Adipocyte (in vitro differentiated cells): ENCODE results near the gene FRRS1L.

Experiments
- DNase-seq: peaks from one replicate; pipeline ENCODE4 v3.0.0-alpha.2; 2015; ENCODE audit warnings: low read depth
- H3K27me3 ChIP-seq: replicated peaks from 2 replicates; pipeline ENCODE4 v1.7.0; 2013; ENCODE audit warnings: mild to moderate bottlenecking, low read length, moderate library complexity; ENCODE audit not compliant: control insufficient read depth, insufficient read depth
- H3K36me3 ChIP-seq: 2 replicates; pipeline ENCODE4 v1.7.0; 2013; ENCODE audit warnings: low read length, mild to moderate bottlenecking, moderate library complexity; ENCODE audit not compliant: control insufficient read depth, insufficient read depth, severe bottlenecking
- H3K4me1 ChIP-seq: 2 replicates; pipeline ENCODE4 v1.7.0; 2013; ENCODE audit warnings: mild to moderate bottlenecking, low read length, moderate library complexity; ENCODE audit not compliant: control insufficient read depth, insufficient read depth
- H3K4me3 ChIP-seq: 2 replicates; pipeline ENCODE4 v1.7.0; 2013; ENCODE audit warnings: mild to moderate bottlenecking, low read length, moderate library complexity
- H3K9ac ChIP-seq: 2 replicates; pipeline ENCODE4 v1.7.0; 2013; ENCODE audit warnings: mild to moderate bottlenecking, low read length, moderate library complexity
- H3K9me3 ChIP-seq: 2 replicates; pipeline ENCODE4 v1.7.0; 2013; ENCODE audit warnings: mild to moderate bottlenecking, low read length, moderate library complexity; ENCODE audit not compliant: control insufficient read depth

FRRS1L gene

DNA sequence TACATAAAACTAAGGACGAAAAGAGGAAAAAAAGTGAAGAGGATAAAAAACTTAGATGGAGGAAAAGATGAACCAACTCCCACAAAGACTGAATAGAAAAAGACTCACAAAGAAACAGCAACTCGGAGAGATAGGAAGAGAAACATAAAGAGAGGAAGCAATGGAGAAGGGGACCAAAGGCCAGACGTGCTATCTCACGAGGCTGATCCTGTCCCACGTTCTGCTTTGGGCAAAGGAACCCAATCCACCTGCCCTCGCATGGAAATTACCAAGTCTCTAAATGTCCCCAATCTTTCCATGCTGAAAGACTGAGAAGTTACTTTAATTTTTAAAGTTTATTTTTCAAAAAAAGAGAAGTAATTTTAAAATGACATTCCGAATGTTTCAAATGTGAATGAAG is 83.9 kb downstream of the FRRS1L start:
- no peak overlapping the region for H3K9ac ChIP-seq
- no peaks in the 10 kb centered on the region for H3K27me3 ChIP-seq
- H3K36me3 ChIP-seq, result peaks cover 41% of the 10 kb centered on the region
- DNase-seq, result no peak
- H3K4me1 ChIP-seq, result peaks cover 10% of the 10 kb centered on the region
- no peak overlapping the region for H3K4me3 ChIP-seq
- H3K9me3 ChIP-seq, result no peaks in the 10 kb centered on the region

DNA sequence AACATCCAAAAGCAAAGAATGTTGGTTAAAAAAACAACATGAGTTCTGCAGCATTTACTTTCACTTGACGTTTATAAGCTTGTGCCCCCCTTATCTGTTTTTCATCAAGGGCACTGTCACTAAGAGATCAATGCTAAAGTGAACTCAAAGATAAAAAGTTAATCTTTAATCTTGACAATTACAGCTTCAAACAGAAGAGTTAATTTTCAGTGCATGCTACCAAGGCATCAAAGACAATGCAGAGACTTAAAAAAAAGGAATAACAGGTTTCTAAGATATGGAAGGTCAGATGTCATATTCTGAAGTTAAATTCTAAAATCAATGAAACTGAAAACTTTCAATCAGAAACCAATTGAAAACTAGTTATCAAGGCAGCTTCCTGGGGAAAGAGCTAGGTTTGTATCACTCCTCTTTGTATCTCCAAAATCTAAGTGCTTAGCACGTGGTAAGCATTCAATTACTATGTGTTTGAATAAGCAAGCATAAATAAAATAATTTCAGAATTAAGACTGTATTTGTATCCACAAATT is 84.9 kb downstream of the FRRS1L start:
- Histone ChIP-seq H3K4me1 (peaks cover 5% of the 10 kb centered on the region), H3K9ac (no peak overlapping the region), H3K36me3 (peaks cover 43% of the 10 kb centered on the region), H3K27me3 (no peaks in the 10 kb centered on the region), H3K4me3 (no peak overlapping the region), H3K9me3 (no peaks in the 10 kb centered on the region)
- no peak for DNase-seq
